ENCODE data around the gene REC8. TPM values are rescaled to one million over a fixed set of nuclear protein-coding genes. Genes with fewer than 3 reads are reported as not detected.
A peak's percentile ranks its signal among the peaks of the same experiment; 100 is the strongest.

REC8 gene
- total and polyA plus RNA-seq, 5 donors from 2014 or later: 9.7 to 145 (median 13.7) TPM

DNA sequence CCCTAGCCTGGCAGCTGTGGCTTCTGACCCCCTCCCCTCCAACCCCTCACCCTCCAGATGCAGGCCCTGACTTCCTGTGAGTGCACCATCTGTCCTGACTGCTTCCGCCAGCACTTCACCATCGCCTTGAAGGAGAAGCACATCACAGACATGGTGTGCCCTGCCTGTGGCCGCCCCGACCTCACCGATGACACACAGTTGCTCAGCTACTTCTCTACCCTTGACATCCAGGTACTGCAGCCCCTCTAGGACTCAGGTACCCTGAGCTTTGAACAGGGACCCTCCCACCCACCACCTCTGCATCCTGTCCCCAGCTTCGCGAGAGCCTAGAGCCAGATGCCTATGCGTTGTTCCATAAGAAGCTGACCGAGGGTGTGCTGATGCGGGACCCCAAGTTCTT lies 16.8 kb upstream of the REC8 start:
- Mint-ChIP-seq H3K36me3 (peaks cover 25% of the 10 kb centered on the region), H3K4me3 (peak overlapping the region in 1 of 4 donors; percentile 74), H3K4me1 (peaks cover 4 to 32% (median 8%) of the 10 kb centered on the region in 4 donors), H3K27me3 (no peaks in the 10 kb centered on the region), H3K27ac (peak overlapping the region in 1 of 3 donors; percentile 74), H3K9me3 (no peaks in the 10 kb centered on the region)
- Histone ChIP-seq H3K27ac (ENCODE audit: insufficient read depth, low read length, poor library complexity, severe bottlenecking) (no peak overlapping the region), H3K27me3 (ENCODE audit: control insufficient read depth, insufficient read depth, low read length) (no peaks in the 10 kb centered on the region), H3K9me3 (ENCODE audit: control insufficient read depth in 2 of 2, low read length in 2 of 2) (no peaks in the 10 kb centered on the region), H3K4me1 (ENCODE audit: control insufficient read depth, insufficient read depth, low read length, poor library complexity, severe bottlenecking) (peaks cover 8% of the 10 kb centered on the region), H3K4me3 (ENCODE audit: low read depth, low read length) (no peak overlapping the region), H3K36me3 (ENCODE audit: control insufficient read depth, insufficient read depth, low read length) (peaks cover 69% of the 10 kb centered on the region)
- ATAC-seq (ENCODE audit: low read depth in 2 of 2) (no peak), DNase-seq (no peak)

DNA sequence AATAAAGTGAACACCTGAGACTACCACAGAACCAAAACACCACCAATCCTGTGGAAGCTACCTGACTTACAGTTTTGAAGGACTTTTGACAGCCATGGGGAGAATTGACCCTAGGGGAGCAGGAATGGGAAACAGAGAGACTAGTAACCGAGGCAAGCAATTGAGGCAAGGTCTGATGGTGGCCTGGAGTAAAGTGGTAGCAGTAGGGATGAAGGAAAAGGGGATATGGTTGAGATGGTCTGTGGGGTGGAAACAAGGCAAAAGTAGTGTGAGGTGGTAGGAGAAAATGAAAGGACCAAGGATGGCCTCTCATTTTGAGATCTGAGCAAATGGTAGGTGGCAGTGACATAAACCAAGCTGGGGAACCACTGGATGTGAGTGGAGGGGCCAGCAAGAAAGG lies 15.0 kb upstream of the REC8 start:
- Histone ChIP-seq H3K4me1 (ENCODE audit: control insufficient read depth, insufficient read depth, low read length, poor library complexity, severe bottlenecking) (peaks cover 16% of the 10 kb centered on the region), H3K36me3 (ENCODE audit: control insufficient read depth, insufficient read depth, low read length) (peaks cover 52% of the 10 kb centered on the region), H3K27ac (ENCODE audit: insufficient read depth, low read length, poor library complexity, severe bottlenecking) (no peak overlapping the region), H3K27me3 (ENCODE audit: control insufficient read depth, insufficient read depth, low read length) (no peaks in the 10 kb centered on the region), H3K9me3 (ENCODE audit: control insufficient read depth in 2 of 2, low read length in 2 of 2) (no peaks in the 10 kb centered on the region), H3K4me3 (ENCODE audit: low read depth, low read length) (no peak overlapping the region)
- no peak for ATAC-seq (ENCODE audit: low read depth in 2 of 2)
- Mint-ChIP-seq H3K4me3 (peak overlapping the region in 1 of 4 donors; percentile 50), H3K4me1 (peaks cover 4 to 38% (median 12%) of the 10 kb centered on the region in 4 donors), H3K27me3 (no peaks in the 10 kb centered on the region), H3K9me3 (no peaks in the 10 kb centered on the region), H3K36me3 (peaks cover 31% of the 10 kb centered on the region), H3K27ac (peak overlapping the region in 2 of 3 donors; percentile 45 to 51)
- DNase-seq: no peak

- no peak overlapping the region for H3K4me3 ChIP-seq (ENCODE audit: low read depth, low read length)
- no peak for DNase-seq
- H3K27ac ChIP-seq (ENCODE audit: insufficient read depth, low read length, poor library complexity, severe bottlenecking): no peak overlapping the region
- Mint-ChIP-seq H3K36me3 (peaks cover 34% of the 10 kb centered on the region), H3K27me3 (no peaks in the 10 kb centered on the region), H3K4me3 (peak overlapping the region in 1 of 4 donors; percentile 50), H3K9me3 (no peaks in the 10 kb centered on the region), H3K4me1 (peaks cover 4 to 40% (median 14%) of the 10 kb centered on the region in 4 donors), H3K27ac (peak overlapping the region in 1 of 3 donors; percentile 51)
- H3K4me1 ChIP-seq (ENCODE audit: control insufficient read depth, insufficient read depth, low read length, poor library complexity, severe bottlenecking): peaks cover 21% of the 10 kb centered on the region
- H3K27me3 ChIP-seq (ENCODE audit: control insufficient read depth, insufficient read depth, low read length): no peaks in the 10 kb centered on the region
- no peak for ATAC-seq (ENCODE audit: low read depth in 2 of 2)
- H3K9me3 ChIP-seq (ENCODE audit: control insufficient read depth in 2 of 2, low read length in 2 of 2): no peaks in the 10 kb centered on the region
- peaks cover 47% of the 10 kb centered on the region for H3K36me3 ChIP-seq (ENCODE audit: control insufficient read depth, insufficient read depth, low read length)
Measured at GRCh38 chr14:24157331-24157730, 14.5 kb upstream of the REC8 start.

GRCh38 chr14:24159777-24160498 lies 11.9 kb upstream of the REC8 start:
- no peak overlapping the region for H3K4me3 ChIP-seq (ENCODE audit: low read depth, low read length)
- ATAC-seq (ENCODE audit: low read depth in 2 of 2) (no peak), DNase-seq (no peak)
- peaks cover 58% of the 10 kb centered on the region for H3K36me3 ChIP-seq (ENCODE audit: control insufficient read depth, insufficient read depth, low read length)
- H3K27me3 ChIP-seq (ENCODE audit: control insufficient read depth, insufficient read depth, low read length): no peaks in the 10 kb centered on the region
- H3K27me3 Mint-ChIP-seq: no peaks in the 10 kb centered on the region
- peak overlapping the region; percentile 99 to 100 (median 99) for H3K27ac Mint-ChIP-seq
- H3K9me3 ChIP-seq (ENCODE audit: control insufficient read depth in 2 of 2, low read length in 2 of 2): no peaks in the 10 kb centered on the region
- peak overlapping the region; percentile 24 to 99 (median 48) for H3K4me3 Mint-ChIP-seq
- H3K4me1 Mint-ChIP-seq: peaks cover 0 to 59% (median 22%) of the 10 kb centered on the region in 4 donors
- H3K36me3 Mint-ChIP-seq: peaks cover 51% of the 10 kb centered on the region
- peak overlapping the region; percentile 94 for H3K27ac ChIP-seq (ENCODE audit: insufficient read depth, low read length, poor library complexity, severe bottlenecking)
- no peaks in the 10 kb centered on the region for H3K9me3 Mint-ChIP-seq
- H3K4me1 ChIP-seq (ENCODE audit: control insufficient read depth, insufficient read depth, low read length, poor library complexity, severe bottlenecking): peaks cover 47% of the 10 kb centered on the region

- Mint-ChIP-seq H3K4me1 (peaks cover 0 to 64% (median 24%) of the 10 kb centered on the region in 4 donors), H3K27ac (peak overlapping the region; percentile 99 to 100 (median 99)), H3K4me3 (peak overlapping the region; percentile 58 to 100 (median 99)), H3K27me3 (no peaks in the 10 kb centered on the region), H3K36me3 (peaks cover 53% of the 10 kb centered on the region), H3K9me3 (no peaks in the 10 kb centered on the region)
- H3K36me3 ChIP-seq (ENCODE audit: control insufficient read depth, insufficient read depth, low read length): peaks cover 58% of the 10 kb centered on the region
- DNase-seq: no peak
- no peaks in the 10 kb centered on the region for H3K27me3 ChIP-seq (ENCODE audit: control insufficient read depth, insufficient read depth, low read length)
- no peaks in the 10 kb centered on the region for H3K9me3 ChIP-seq (ENCODE audit: control insufficient read depth in 2 of 2, low read length in 2 of 2)
- H3K27ac ChIP-seq (ENCODE audit: insufficient read depth, low read length, poor library complexity, severe bottlenecking): peak overlapping the region; percentile 94
- H3K4me3 ChIP-seq (ENCODE audit: low read depth, low read length): no peak overlapping the region
- no peak for ATAC-seq (ENCODE audit: low read depth in 2 of 2)
- peaks cover 53% of the 10 kb centered on the region for H3K4me1 ChIP-seq (ENCODE audit: control insufficient read depth, insufficient read depth, low read length, poor library complexity, severe bottlenecking)
Measured at GRCh38 chr14:24160499-24160849, 11.4 kb upstream of the REC8 start.

- peak; percentile 93 to 97 (median 96) for DNase-seq
- no peaks in the 10 kb centered on the region for H3K27me3 ChIP-seq (ENCODE audit: control insufficient read depth, insufficient read depth, low read length)
- peak within 1 kb of the TSS; percentile 93 to 100 (median 99) for H3K4me3 Mint-ChIP-seq
- peak within 1 kb of the TSS; percentile 94 for H3K27ac ChIP-seq (ENCODE audit: insufficient read depth, low read length, poor library complexity, severe bottlenecking)
- peak; percentile 84 to 86 for ATAC-seq (ENCODE audit: low read depth in 2 of 2)
- peaks cover 47% of the 10 kb centered on the region for H3K36me3 Mint-ChIP-seq
- peaks cover 58% of the 10 kb centered on the region for H3K36me3 ChIP-seq (ENCODE audit: control insufficient read depth, insufficient read depth, low read length)
- peaks cover under 1 to 66% (median 28%) of the 10 kb centered on the region in 4 donors for H3K4me1 Mint-ChIP-seq
- no peaks in the 10 kb centered on the region for H3K9me3 Mint-ChIP-seq
- peak within 1 kb of the TSS; percentile 91 for H3K4me3 ChIP-seq (ENCODE audit: low read depth, low read length)
- H3K9me3 ChIP-seq (ENCODE audit: control insufficient read depth in 2 of 2, low read length in 2 of 2): no peaks in the 10 kb centered on the region
- peak within 1 kb of the TSS; percentile 99 to 100 (median 99) for H3K27ac Mint-ChIP-seq
- H3K4me1 ChIP-seq (ENCODE audit: control insufficient read depth, insufficient read depth, low read length, poor library complexity, severe bottlenecking): peaks cover 53% of the 10 kb centered on the region
- no peaks in the 10 kb centered on the region for H3K27me3 Mint-ChIP-seq
Measured at GRCh38 chr14:24160850-24161804, 10.8 kb upstream of the REC8 start, which contains the start of gene IRF9. TSS of gene IRF9 (plus strand) at chr14:24161265. CDS start at chr14:24162145, 880 bp downstream.

DNA sequence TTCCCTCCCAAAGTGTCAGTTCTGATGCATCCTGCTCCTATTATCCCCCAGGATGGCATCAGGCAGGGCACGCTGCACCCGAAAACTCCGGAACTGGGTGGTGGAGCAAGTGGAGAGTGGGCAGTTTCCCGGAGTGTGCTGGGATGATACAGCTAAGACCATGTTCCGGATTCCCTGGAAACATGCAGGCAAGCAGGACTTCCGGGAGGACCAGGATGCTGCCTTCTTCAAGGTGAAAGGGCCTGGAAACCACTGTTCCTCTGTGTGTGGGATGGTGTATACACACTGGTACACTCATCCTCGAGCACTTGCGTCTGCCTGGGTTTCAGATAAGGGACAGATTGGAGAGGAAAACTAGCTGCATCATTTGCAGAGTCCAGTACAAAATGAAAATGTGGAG lies 9.8 kb upstream of the REC8 start:
- Histone ChIP-seq H3K27me3 (ENCODE audit: control insufficient read depth, insufficient read depth, low read length) (no peaks in the 10 kb centered on the region), H3K4me1 (ENCODE audit: control insufficient read depth, insufficient read depth, low read length, poor library complexity, severe bottlenecking) (peaks cover 53% of the 10 kb centered on the region), H3K4me3 (ENCODE audit: low read depth, low read length) (peak overlapping the region; percentile 91), H3K36me3 (ENCODE audit: control insufficient read depth, insufficient read depth, low read length) (peaks cover 58% of the 10 kb centered on the region), H3K27ac (ENCODE audit: insufficient read depth, low read length, poor library complexity, severe bottlenecking) (peak overlapping the region; percentile 94), H3K9me3 (ENCODE audit: control insufficient read depth in 2 of 2, low read length in 2 of 2) (no peaks in the 10 kb centered on the region)
- Mint-ChIP-seq H3K27ac (peak overlapping the region; percentile 99 to 100 (median 99)), H3K4me3 (peak overlapping the region; percentile 93 to 100 (median 99)), H3K9me3 (no peaks in the 10 kb centered on the region), H3K27me3 (no peaks in the 10 kb centered on the region), H3K4me1 (peaks cover 7 to 65% (median 31%) of the 10 kb centered on the region in 4 donors), H3K36me3 (peaks cover 48% of the 10 kb centered on the region)
- DNase-seq (peak in 1 of 3 donors; percentile 27), ATAC-seq (ENCODE audit: low read depth in 2 of 2) (no peak)

Measured in CD4-positive, CD25-positive, alpha-beta regulatory T cell (primary cell).